OCI-LY3 (cell line): ENCODE data around the gene APOBEC3A.
"Not testable (repeated sequence)": the region's sequence is repeated elsewhere in the genome, so short reads cannot be mapped to it uniquely, and the experiment has no call there.

Source experiments
- EZH2phosphoT487 ChIP-seq: fragments of 200-600 bp; shearing (Covaris generic); IDR thresholded peaks from 2 replicates; pipeline ENCODE4 v1.6.1; 2018; ENCODE audit warnings: antibody characterized with exemption, mixed run types, low read depth
- TF ChIP-seq, protein P1 (sequence below): fragments of 200-600, 300-600 bp; sonication (generic); IDR thresholded peaks from 2 replicates; pipeline ENCODE4 v1.5.1; 2014; ENCODE audit warnings: antibody characterized with exemption, low read length, low read depth

DNA sequence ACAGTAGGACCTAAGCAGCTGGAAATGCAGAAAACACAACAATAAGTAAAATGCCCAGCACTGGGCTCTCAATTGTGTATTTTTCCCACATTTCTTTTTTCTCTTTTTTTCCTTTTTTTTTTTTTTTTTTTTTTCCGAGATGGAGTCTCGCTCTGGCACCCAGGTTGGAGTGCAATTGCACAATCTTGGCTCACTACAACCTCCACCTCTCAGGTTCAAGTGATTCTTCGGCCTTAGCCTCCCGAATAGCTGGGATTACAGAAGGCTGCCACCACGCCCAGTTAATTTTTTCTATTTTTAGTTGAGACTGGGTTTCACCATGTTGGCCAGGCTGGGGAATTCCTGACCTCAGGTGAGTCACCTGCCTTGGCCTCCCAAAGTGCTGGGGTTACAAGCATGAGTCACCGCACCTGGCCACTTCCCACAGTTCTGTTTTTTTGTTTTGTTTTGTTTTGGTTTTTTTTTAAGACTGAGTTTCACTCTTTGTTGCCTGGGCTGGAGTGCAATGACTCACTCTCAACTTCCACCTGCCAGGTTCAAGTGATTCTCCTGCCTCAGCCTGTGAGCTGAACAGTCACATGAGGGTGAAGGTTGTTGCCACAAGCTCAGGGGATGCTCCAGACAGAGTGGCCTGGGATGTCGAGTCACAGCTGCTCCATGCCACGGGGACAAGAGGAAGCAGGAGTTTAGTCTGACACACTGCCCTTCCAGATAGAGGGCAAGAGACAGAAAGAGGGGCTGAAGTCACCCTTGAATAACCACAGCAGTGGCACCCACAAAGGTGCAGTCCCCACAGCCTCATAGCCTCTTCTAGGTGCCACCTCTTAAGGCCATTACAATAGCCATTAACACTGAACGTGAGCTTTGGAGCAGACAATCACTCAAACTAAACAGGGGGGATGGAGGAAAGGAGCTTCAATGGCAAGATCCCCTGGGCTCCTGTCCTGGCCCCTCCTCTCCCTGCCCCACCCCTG lies 27.7 kb downstream of the APOBEC3A start:
- TF ChIP-seq, protein P1, sequence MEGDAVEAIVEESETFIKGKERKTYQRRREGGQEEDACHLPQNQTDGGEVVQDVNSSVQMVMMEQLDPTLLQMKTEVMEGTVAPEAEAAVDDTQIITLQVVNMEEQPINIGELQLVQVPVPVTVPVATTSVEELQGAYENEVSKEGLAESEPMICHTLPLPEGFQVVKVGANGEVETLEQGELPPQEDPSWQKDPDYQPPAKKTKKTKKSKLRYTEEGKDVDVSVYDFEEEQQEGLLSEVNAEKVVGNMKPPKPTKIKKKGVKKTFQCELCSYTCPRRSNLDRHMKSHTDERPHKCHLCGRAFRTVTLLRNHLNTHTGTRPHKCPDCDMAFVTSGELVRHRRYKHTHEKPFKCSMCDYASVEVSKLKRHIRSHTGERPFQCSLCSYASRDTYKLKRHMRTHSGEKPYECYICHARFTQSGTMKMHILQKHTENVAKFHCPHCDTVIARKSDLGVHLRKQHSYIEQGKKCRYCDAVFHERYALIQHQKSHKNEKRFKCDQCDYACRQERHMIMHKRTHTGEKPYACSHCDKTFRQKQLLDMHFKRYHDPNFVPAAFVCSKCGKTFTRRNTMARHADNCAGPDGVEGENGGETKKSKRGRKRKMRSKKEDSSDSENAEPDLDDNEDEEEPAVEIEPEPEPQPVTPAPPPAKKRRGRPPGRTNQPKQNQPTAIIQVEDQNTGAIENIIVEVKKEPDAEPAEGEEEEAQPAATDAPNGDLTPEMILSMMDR, result not testable (repeated sequence)
- not testable (repeated sequence) for TF ChIP-seq EZH2phosphoT487
